ENCODE results near the gene RFX7.

DNA sequence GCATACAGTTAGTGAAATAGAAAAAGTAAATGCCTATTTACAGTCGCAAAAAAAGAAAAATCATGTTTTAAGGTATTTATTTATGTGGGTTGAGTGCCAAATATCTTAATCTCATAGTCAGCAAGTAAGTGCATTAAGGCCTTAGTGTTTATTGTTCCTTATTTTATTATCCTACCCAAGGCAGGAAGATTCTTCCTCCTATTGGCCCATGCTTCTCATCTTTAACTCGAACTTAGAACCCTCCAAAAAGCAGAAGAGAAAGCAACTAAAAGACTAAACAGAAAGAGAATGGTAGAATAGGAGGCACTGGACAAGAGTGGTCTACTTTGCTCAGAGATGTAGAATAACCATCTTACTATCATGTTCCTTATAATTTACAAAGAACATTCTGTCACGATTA lies 7.5 kb downstream of the RFX7 start:
- TF ChIP-seq SUZ12 (IDR thresholded peaks at IDR 0.05; ENCODE audit: extremely low read depth, insufficient read depth, insufficient read length) (no peak), ZNF274 (IDR thresholded peaks at IDR 0.05; ENCODE audit: low read depth, low read length) (no peak), YY1 (IDR thresholded peaks at IDR 0.05; ENCODE audit: insufficient read depth, insufficient read length) (no peak)

Data from NT2/D1 (cell line).